Activated CD4-positive, alpha-beta T cell treated with anti-CD3 and anti-CD28 coated beads, Interleukin-2, amount 50 U/mL, for 1 hour (primary cell): Measurements from ENCODE around the gene CHRNA5.

Source experiments
- DNase-seq: peaks from one replicate; pipeline ENCODE4 v3.0.0-alpha.2; 2020

CHRNA5 gene

DNA sequence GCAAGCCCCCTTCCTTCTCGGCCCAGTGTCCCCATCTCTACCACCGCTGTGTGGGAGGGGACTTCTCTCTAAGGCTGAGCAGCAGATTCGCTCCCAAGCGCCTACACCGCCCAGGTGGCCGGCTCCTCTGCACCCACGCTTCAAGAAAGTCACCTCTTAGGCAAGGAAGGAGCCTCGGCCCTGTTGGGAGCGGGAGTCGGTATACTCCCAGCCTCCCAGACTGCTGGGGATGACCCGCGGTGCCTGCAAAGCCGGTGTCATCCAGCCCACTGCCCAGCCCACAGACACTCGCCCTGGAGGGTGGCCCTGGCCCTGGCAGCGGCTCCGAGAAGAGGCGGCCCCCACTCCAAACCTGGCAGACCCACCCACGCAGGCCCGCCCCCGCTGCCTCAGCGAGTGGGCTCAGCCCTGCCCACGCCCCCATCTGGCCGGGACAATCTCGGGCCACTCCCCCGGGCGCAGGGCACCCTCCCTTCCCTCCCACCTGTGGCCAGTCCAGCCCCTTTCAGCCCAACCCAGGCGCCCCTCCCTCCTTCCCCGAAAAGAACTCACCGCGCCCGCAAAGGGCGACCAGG lies 75.3 kb downstream of the CHRNA5 start:
- DNase-seq = no peak

DNA sequence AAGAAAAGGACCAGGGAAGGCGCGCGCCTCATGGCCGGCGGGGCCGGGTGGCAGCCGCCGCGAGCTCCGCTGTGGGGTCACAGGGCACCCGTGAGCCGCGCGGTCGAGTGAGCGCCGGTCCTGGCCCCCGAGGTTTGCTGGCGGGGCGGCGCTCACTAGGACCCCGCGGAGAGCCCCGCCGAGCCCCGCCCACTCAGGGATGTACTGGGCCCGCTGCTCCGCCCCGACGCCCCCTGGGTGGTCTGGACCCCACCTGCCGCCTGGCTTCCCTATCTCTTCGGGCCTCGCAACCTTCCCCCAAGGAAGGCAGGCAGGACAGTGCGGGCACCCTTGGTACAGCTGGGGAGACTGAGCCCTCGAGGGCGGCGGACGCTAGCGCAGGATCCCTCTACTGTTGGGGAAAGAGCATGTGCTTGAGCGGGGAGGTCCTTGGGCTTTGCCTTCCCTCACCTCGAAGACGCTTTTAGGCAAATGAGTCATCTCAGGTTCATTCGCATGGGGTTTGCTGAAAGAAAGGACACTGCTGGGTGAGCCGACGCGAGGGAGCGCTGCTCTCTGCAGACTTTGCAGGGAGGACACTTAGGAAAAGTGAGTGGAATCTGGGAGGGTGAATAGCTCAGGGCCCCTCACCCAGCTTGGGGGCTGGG lies 75.9 kb downstream of the CHRNA5 start, which contains the start of gene CHRNB4:
TSS of gene CHRNB4 (minus strand) at position 109 of the 647 bp plus-strand sequence. CDS start at position 32, 77 bp downstream.
- no peak for DNase-seq

DNA sequence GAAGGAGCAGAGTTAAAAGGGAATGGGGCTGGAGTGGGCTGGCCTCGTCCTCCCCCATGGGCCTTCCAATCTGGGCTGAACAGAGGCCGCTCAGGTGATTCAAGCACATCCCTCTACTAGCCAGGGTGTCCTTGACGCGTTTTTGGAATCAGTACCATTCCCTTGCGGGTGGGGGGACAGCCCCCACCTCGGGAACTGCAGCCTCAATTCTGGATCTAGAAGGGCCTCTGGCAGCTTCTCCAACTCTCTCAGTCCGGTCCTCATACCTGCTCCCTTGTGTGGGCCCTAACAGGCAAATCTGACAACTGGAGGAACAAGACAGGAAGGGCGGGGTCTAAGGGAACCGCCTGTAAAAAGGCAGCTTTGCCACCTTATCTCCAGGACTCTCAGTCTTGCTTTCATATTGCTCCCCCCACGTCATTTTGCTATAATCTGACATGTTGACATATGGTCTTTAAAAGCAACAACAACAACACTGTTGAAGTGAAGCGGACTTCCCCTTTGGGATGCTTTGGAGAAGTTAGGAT lies 76.5 kb downstream of the CHRNA5 start:
- DNase-seq = no peak

DNA sequence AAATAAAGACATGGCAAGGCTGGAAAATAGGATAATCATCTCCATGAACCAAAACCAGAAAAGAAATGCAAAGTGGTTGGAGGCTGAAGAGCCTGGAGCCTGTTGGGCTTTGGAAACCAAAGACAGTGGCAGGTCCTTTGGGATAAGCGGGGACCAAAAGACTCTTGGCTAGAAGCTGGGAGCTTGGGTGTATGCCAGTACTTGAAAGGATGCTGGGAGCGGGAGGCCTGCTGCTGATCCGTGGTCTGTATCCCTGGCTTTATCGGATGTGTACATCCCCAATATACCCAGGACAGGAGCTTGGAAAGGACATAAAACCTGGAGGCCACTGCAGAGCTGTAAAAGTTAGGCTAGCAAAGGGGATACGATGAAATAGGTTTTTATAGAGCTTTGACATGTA lies 77.0 kb downstream of the CHRNA5 start:
- DNase-seq = no peak
